Measurements from ENCODE around the gene IMPACT. TPM values are rescaled to one million over a fixed set of nuclear protein-coding genes. Genes with fewer than 3 reads are reported as not detected.

The IMPACT gene
- total and polyA plus RNA-seq, 2 of the 4 experiments (the other 2 are of a cell fraction), result 11.8 to 13.8 TPM

DNA sequence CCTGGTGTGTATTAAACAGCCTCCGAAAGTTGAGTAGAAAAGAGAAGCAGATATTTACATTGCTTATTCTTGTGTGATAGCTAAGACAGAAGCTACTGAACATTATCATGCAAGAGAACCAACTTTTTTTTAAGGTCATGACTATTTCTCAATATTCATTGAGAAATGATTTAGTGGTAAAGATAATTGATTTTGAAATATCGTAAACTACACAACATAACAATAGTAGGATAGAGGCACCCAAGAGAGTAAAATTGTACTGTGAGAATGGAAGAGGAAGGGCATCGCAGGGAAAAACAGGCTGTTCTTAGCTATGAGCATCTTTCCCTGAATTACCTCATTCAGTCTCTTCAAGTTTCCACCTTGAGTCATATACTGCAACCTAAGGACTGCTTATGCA lies 59.2 kb downstream of the IMPACT start:
- no peak for TF ChIP-seq CEBPB (IDR thresholded peaks at IDR 0.05; ENCODE audit: low read depth, low read length)
- TF ChIP-seq CTCF (conservative IDR thresholded peaks at IDR 0.05; ENCODE audit: low read depth, low read length), result no peak
- no peak for TF ChIP-seq RFX5 (IDR thresholded peaks at IDR 0.05; ENCODE audit: low read depth, low read length)
- TF ChIP-seq MXI1 (IDR thresholded peaks at IDR 0.05; ENCODE audit: borderline replicate concordance, low read depth, low read length), result no peak
- no peak for TF ChIP-seq POLR2A (IDR thresholded peaks at IDR 0.05; ENCODE audit: low read depth, low read length)
- TF ChIP-seq FOS (IDR thresholded peaks at IDR 0.05; ENCODE audit: low read depth, low read length), result no peak
- no peak for TF ChIP-seq MAFK (IDR thresholded peaks at IDR 0.05; ENCODE audit: low read depth, low read length)
- TF ChIP-seq NFE2L2 (IDR thresholded peaks at IDR 0.05; ENCODE audit: low read depth, low read length), result no peak
- TF ChIP-seq ELK1 (IDR thresholded peaks at IDR 0.05; ENCODE audit: borderline replicate concordance, low read depth, low read length), result no peak
- no peak for TF ChIP-seq SMC3 (IDR thresholded peaks at IDR 0.05; ENCODE audit: low read depth, low read length)
- no peak for TF ChIP-seq BHLHE40 (IDR thresholded peaks at IDR 0.05; ENCODE audit: low read depth, low read length)
- no peak for TF ChIP-seq RAD21 (IDR thresholded peaks at IDR 0.05; ENCODE audit: low read length)
- no peak for TF ChIP-seq CHD1 (IDR thresholded peaks at IDR 0.05; ENCODE audit: low read depth, low read length)
- TF ChIP-seq, protein P1, sequence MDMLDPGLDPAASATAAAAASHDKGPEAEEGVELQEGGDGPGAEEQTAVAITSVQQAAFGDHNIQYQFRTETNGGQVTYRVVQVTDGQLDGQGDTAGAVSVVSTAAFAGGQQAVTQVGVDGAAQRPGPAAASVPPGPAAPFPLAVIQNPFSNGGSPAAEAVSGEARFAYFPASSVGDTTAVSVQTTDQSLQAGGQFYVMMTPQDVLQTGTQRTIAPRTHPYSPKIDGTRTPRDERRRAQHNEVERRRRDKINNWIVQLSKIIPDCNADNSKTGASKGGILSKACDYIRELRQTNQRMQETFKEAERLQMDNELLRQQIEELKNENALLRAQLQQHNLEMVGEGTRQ (IDR thresholded peaks at IDR 0.05; ENCODE audit: low read depth, low read length), result no peak
- no peak for TF ChIP-seq RCOR1 (IDR thresholded peaks at IDR 0.05; ENCODE audit: insufficient replicate concordance, low read length)
- TF ChIP-seq MAZ (IDR thresholded peaks at IDR 0.05; ENCODE audit: borderline replicate concordance, low read depth, low read length), result no peak
- no peak overlapping the region for H3K4me2 ChIP-seq (ENCODE audit: low read depth, low read length)
- no peak overlapping the region for H2BK5ac ChIP-seq (ENCODE audit: low read depth, low read length, poor library complexity, severe bottlenecking)
- in situ Hi-C loops (cut with MboI; ENCODE audit: low sequenced_read_pairs), result loop anchor here (5.0 kb wide), 1 partner anchor 128 kb away; no protein-coding TSS in a partner anchor
- H3K4ac ChIP-seq (ENCODE audit: low read depth, low read length), result no peak overlapping the region
- no peaks in the 10 kb centered on the region for H3K9me3 ChIP-seq (ENCODE audit: control insufficient read depth, insufficient read depth, low read length)
- ChIA-PET CTCF (interaction anchor here (0.6 to 1.4 kb wide), 3 partner anchors 13 to 125 kb away, joined by 3 to 5 read pairs (median 4); no protein-coding TSS in a partner anchor), POLR2A (ENCODE audit: unreplicated experiment) (no interaction called here)
- no peak overlapping the region for H3K23ac ChIP-seq (ENCODE audit: low read depth, low read length)
- H4K5ac ChIP-seq (ENCODE audit: low read depth, low read length), result no peak overlapping the region
- H2BK120ac ChIP-seq (ENCODE audit: low read depth, low read length), result no peak overlapping the region
- ATAC-seq (ENCODE audit: low read depth) (no peak), DNase-seq (no peak)
- no TSS peak for BruUV-seq (replicated peaks)
- no peak overlapping the region for H3K4me3 ChIP-seq (ENCODE audit: insufficient read depth, low read depth, low read length)
- no peak overlapping the region for H2AK9ac ChIP-seq (replicated peaks; ENCODE audit: low read depth, low read length, poor library complexity)
- no peak overlapping the region for H3K18ac ChIP-seq (ENCODE audit: low read depth, low read length)
- no peak overlapping the region for H3K14ac ChIP-seq (replicated peaks; ENCODE audit: low read depth, low read length)
- no peaks in the 10 kb centered on the region for H3K36me3 ChIP-seq (ENCODE audit: control insufficient read depth, insufficient read depth, low read length)
- H3K4me1 ChIP-seq (ENCODE audit: control insufficient read depth, insufficient read depth, low read length), result peaks cover 1% of the 10 kb centered on the region
- peaks cover 17% of the 10 kb centered on the region for H3K27me3 ChIP-seq (ENCODE audit: control insufficient read depth, insufficient read depth, low read length)
- 0 out of 2 replicates have a peak, but pooled peaks cover 3% of the 10 kb centered on the region for H3K9me1 ChIP-seq (ENCODE audit: insufficient read depth, low read length)
- H4K20me1 ChIP-seq (ENCODE audit: insufficient read depth, low read length), result no peaks in the 10 kb centered on the region
- no peak overlapping the region for H3K27ac ChIP-seq (ENCODE audit: insufficient read depth, low read length)
- no peak overlapping the region for H4K91ac ChIP-seq (ENCODE audit: insufficient read depth, low read depth, low read length)
- H3K9ac ChIP-seq (ENCODE audit: low read depth, low read length), result no peak overlapping the region
- H2AFZ ChIP-seq (replicated peaks; ENCODE audit: low read length, poor library complexity), result no peak overlapping the region
- no peak overlapping the region for H2AK5ac ChIP-seq (ENCODE audit: low read depth, low read length)
- intact Hi-C loops (cut with micrococcal nuclease), result loop anchor here (2.0 to 5.0 kb wide), 2 partner anchors 241 to 308 kb away; no protein-coding TSS in a partner anchor
- dilution Hi-C loops (cut with HindIII; ENCODE audit: low sequenced_read_pairs, unreplicated experiment), result no loop called here
- no peaks in the 10 kb centered on the region for H3K79me1 ChIP-seq (ENCODE audit: low read depth in 1 of 2, low read length in 2 of 2)
- H2BK15ac ChIP-seq (ENCODE audit: low read depth, low read length), result no peak overlapping the region
- no peak overlapping the region for H2BK20ac ChIP-seq (ENCODE audit: low read depth, low read length)
- H3K56ac ChIP-seq (ENCODE audit: extremely low read depth, insufficient read depth, low read length), result no peak overlapping the region
- WGBS, 2 experiments (ENCODE audit: extremely low coverage in 2 of 2, insufficient read length in 1 of 2), result no CpG with 5 or more reads among the region's 3 CpGs
- no peak overlapping the region for H4K8ac ChIP-seq (ENCODE audit: low read depth in 2 of 2, low read length in 2 of 2)
